HCT116 (cell line): ENCODE results near the gene ZNF414. TPM values are rescaled to one million over a fixed set of nuclear protein-coding genes. Genes with fewer than 3 reads are reported as not detected.

Source experiments
- ATAC-seq: fragments of 200-7000 bp; cut with Tn5 transposase; 2 replicates; pipeline ENCODE4 v1.9.1; 2020; ENCODE audit warnings: mild to moderate bottlenecking, moderate library complexity
- BruUV-seq: library from RNA; stranded (reverse); fragments of 400-500 nt; replicated peaks from 2 replicates; lab custom pipeline; 2021; lab: Mats Ljungman, UMichigan
- CTCF ChIA-PET: fragments of 300-600 bp; sonication (Branson Sonifier 250); formaldehyde crosslinking; loops from one replicate; lab custom pipeline; 2021; ENCODE audit warnings: antibody characterized with exemption; lab: Charles Lee
- POLR2A ChIA-PET: fragments of 300-600, 350-600 bp; sonication (Branson Sonifier 250); formaldehyde crosslinking; loops from one replicate; lab custom pipeline; 2021; ENCODE audit warnings: antibody characterized with exemption; lab: Charles Lee
- RAD21 ChIA-PET, 2 experiments: fragments of 300-600 bp; sonication (Branson Sonifier 250); formaldehyde crosslinking; loops; one replicate each; lab custom pipeline; 2023; ENCODE audit warnings: low total read pairs in 2 of 2; ENCODE audit not compliant: uncharacterized antibody in 2 of 2, unreplicated experiment in 2 of 2, low non-redundant PET in 1 of 2; lab: Charles Lee
- DNase-seq: peaks from one replicate; pipeline ENCODE4 v3.0.0-alpha.2; 2010; ENCODE audit warnings: low read depth, low spot score
- H2AFZ ChIP-seq: fragments of 200-600 bp; shearing (Covaris generic), sonication (generic); 2 replicates; pipeline ENCODE4 v1.6.1; 2017; ENCODE audit warnings: low read depth, mixed run types, mixed read lengths, antibody characterized with exemption, low read length; ENCODE audit not compliant: poor library complexity, severe bottlenecking
- H3K27ac ChIP-seq: 2 replicates; pipeline ENCODE4 v1.5.1; 2012; ENCODE audit warnings: low read depth, low read length
- H3K27me3 ChIP-seq: fragments of 200-600 bp; sonication (generic); 2 replicates; pipeline ENCODE4 v1.6.1; 2016; ENCODE audit warnings: mixed run types, low read length, mixed read lengths; ENCODE audit not compliant: insufficient read depth
- H3K36me3 ChIP-seq, 2 experiments: fragments of 200-500 bp in 1 of 2; fragments of 200-600 bp in 1 of 2; sonication (Bioruptor generic) in 1 of 2; sonication (generic) in 1 of 2; 2 replicates each; pipeline versions ENCODE4 v1.5.1 to v1.6.1; 2014 to 2016; ENCODE audit warnings: low read length in 2 of 2, inconsistent platforms in 1 of 2, mixed read lengths in 1 of 2, mixed run types in 1 of 2; ENCODE audit not compliant: insufficient read depth in 2 of 2, control insufficient read depth in 1 of 2
- H3K4me1 ChIP-seq, 2 experiments: fragments of 200-600 bp in 1 of 2; sonication (generic) in 1 of 2; 2 replicates each; pipeline versions ENCODE4 v1.5.1 to v1.6.1; 2012 to 2017; ENCODE audit warnings: low read length in 2 of 2, inconsistent platforms in 1 of 2, mild to moderate bottlenecking in 1 of 2, mixed read lengths in 1 of 2, mixed run types in 1 of 2, moderate library complexity in 1 of 2; ENCODE audit not compliant: insufficient read depth in 2 of 2, control insufficient read depth in 1 of 2
- H3K4me2 ChIP-seq: fragments of 200-600 bp; sonication (generic); 2 replicates; pipeline ENCODE4 v1.6.1; 2017; ENCODE audit warnings: mixed run types, low read length, mixed read lengths
- H3K4me3 ChIP-seq, 2 experiments: fragments of 200-600 bp in 1 of 2; sonication (generic) in 1 of 2; replicated peaks in 1 of 2; 2 replicates each; pipeline ENCODE4 v1.5.1; 2011 to 2016; ENCODE audit warnings: low read length in 2 of 2, control low read depth in 1 of 2, low read depth in 1 of 2, mild to moderate bottlenecking in 1 of 2, mixed read lengths in 1 of 2, mixed run types in 1 of 2
- H3K79me2 ChIP-seq: fragments of 200-600 bp; sonication (generic); 2 replicates; pipeline ENCODE4 v1.6.1; 2017; ENCODE audit warnings: mild to moderate bottlenecking, mixed run types, low read length, moderate library complexity, mixed read lengths; ENCODE audit not compliant: insufficient read depth
- H3K9ac ChIP-seq: fragments of 200-600 bp; sonication (generic); 2 replicates; pipeline ENCODE4 v1.6.1; 2016; ENCODE audit warnings: low read length, mixed read lengths
- H3K9me2 ChIP-seq: fragments of 200-600 bp; sonication (generic), shearing (Covaris generic); 2 replicates; pipeline ENCODE4 v1.6.1; 2017; ENCODE audit warnings: mixed run types, mild to moderate bottlenecking, moderate library complexity; ENCODE audit not compliant: insufficient read depth
- H3K9me3 ChIP-seq, 2 experiments: fragments of 200-500 bp in 1 of 2; fragments of 200-600 bp in 1 of 2; sonication (Bioruptor generic) in 1 of 2; sonication (generic) in 1 of 2; 2 replicates each; pipeline ENCODE4 v1.6.1; 2014 to 2017; ENCODE audit warnings: low read length in 2 of 2, mixed read lengths in 2 of 2, inconsistent platforms in 1 of 2, low read depth in 1 of 2, mild to moderate bottlenecking in 1 of 2, mixed run types in 1 of 2, moderate library complexity in 1 of 2; ENCODE audit not compliant: control insufficient read depth in 1 of 2, insufficient read depth in 1 of 2
- H4K20me1 ChIP-seq: fragments of 200-600 bp; sonication (generic), shearing (Covaris generic); 2 replicates; pipeline ENCODE4 v1.6.1; 2017; ENCODE audit warnings: mixed run types, mild to moderate bottlenecking, moderate library complexity; ENCODE audit not compliant: insufficient read depth
- EGR1 ChIP-seq: IDR thresholded peaks from 2 replicates; pipeline ENCODE4 v1.6.1; 2012; ENCODE audit warnings: low read depth
- POLR2A ChIP-seq: IDR thresholded peaks from 2 replicates; pipeline ENCODE4 v1.7.0; 2011; ENCODE audit warnings: borderline replicate concordance; ENCODE audit not compliant: insufficient read depth, insufficient read length; ENCODE audit errors: extremely low read depth
- RAD21 ChIP-seq: IDR thresholded peaks from 2 replicates; pipeline ENCODE4 v1.6.1; 2012; ENCODE audit warnings: low read depth, mild to moderate bottlenecking
- SIN3A ChIP-seq: IDR thresholded peaks from 2 replicates; pipeline ENCODE4 v1.6.1; 2012; ENCODE audit warnings: low read depth
- SRF ChIP-seq: IDR thresholded peaks from 2 replicates; pipeline ENCODE4 v1.6.1; 2012; ENCODE audit warnings: low read depth
- ZBTB33 ChIP-seq: IDR thresholded peaks from 2 replicates; pipeline ENCODE4 v1.6.1; 2011; ENCODE audit warnings: mild to moderate bottlenecking, low read length, moderate library complexity; ENCODE audit not compliant: insufficient replicate concordance; ENCODE audit errors: extremely low read depth
- ZFX ChIP-seq: fragments of 450-650 bp; IDR thresholded peaks from 2 replicates; pipeline ENCODE4 v1.6.1; 2017
- intact Hi-C: fragments of 100-400 bp; cut with micrococcal nuclease; formaldehyde crosslinking; loops from 2 replicates; pipeline ENCODE4 v1.10.0; 2022
- total RNA-seq: library from RNA; stranded (reverse); gene quantifications from one replicate; pipeline ENCODE4 v1.2.1, GENCODE V29; 2021; ENCODE audit not compliant: unreplicated experiment

ZNF414 gene
- total RNA-seq, 1 experiment from 2014 or later = 31.9 TPM

GRCh38 chr19:8504171-8504570, 9.8 kb downstream of the ZNF414 start:
- intact Hi-C loops = no loop called here
- CTCF ChIA-PET = interaction anchor here (1.6 kb wide), 1 partner anchor 10 kb away, joined by 6 read pairs; the partner anchor contains the start of gene ZNF414

More at GRCh38 chr19:8504171-8504570, 9.8 kb downstream of the ZNF414 start:
- Histone ChIP-seq H3K27me3 (no peaks in the 10 kb centered on the region), H2AFZ (no peak overlapping the region), H3K9ac (no peak overlapping the region), H3K79me2 (no peaks in the 10 kb centered on the region), H3K9me2 (no peaks in the 10 kb centered on the region), H4K20me1 (no peaks in the 10 kb centered on the region), H3K4me2 (no peak overlapping the region), H3K4me3 (no peak overlapping the region), H3K4me1 (peaks cover 18 to 21% of the 10 kb centered on the region in 2 experiments), H3K9me3 (no peaks in the 10 kb centered on the region), H3K36me3 (no peaks in the 10 kb centered on the region), H3K27ac (no peak overlapping the region)
- TF ChIP-seq RAD21 (no peak), SRF (no peak), POLR2A (no peak), ZBTB33 (no peak), ZFX (no peak), EGR1 (no peak), SIN3A (no peak)
- ATAC-seq (no peak), DNase-seq (no peak)
- ChIA-PET RAD21 (interaction anchor here in 1 of 2 experiments (0.7 kb wide), 1 partner anchor 90 kb away, joined by 3 read pairs; no protein-coding TSS in a partner anchor), POLR2A (interaction anchor here (2.3 kb wide), 1 partner anchor 9 kb away, joined by 9 read pairs; the partner anchor contains the start of gene ZNF414)
- BruUV-seq = no TSS peak
